ENCODE results near the gene IGSF8. TPM values are rescaled to one million over a fixed set of nuclear protein-coding genes. Genes with fewer than 3 reads are reported as not detected.
A peak's percentile ranks its signal among the peaks of the same experiment; 100 is the strongest.

IGSF8 gene
- total RNA-seq, 1 donor from 2014 or later = 21.6 TPM

GRCh38 chr1:160071289-160071688 lies 27.1 kb downstream of the IGSF8 start:
- no peaks in the 10 kb centered on the region for H3K9me3 ChIP-seq

GRCh38 chr1:160070243-160071163 lies 27.9 kb downstream of the IGSF8 start:
- Histone ChIP-seq H3K27me3 (no peaks in the 10 kb centered on the region), H3K27ac (no peak overlapping the region)

More at GRCh38 chr1:160071289-160071688, 27.1 kb downstream of the IGSF8 start:
- TF ChIP-seq POLR2AphosphoS5 (IDR thresholded peaks at IDR 0.05; ENCODE audit: insufficient read depth in 1 of 2, low read depth in 1 of 2) (no peak), CTCF (IDR thresholded peaks at IDR 0.05) (no peak), POLR2A (IDR thresholded peaks at IDR 0.05) (no peak)
- no peaks in the 10 kb centered on the region for H3K36me3 ChIP-seq
- intact Hi-C loops (cut with DNase I) = loop anchor here (5.0 kb wide), 1 partner anchor 1474 kb away; no protein-coding TSS in a partner anchor
- no peak overlapping the region for H3K27ac ChIP-seq
- no peak for DNase-seq (ENCODE audit: extremely low spot score in 2 of 2)
- no peaks in the 10 kb centered on the region for H3K27me3 ChIP-seq
- peaks cover 18% of the 10 kb centered on the region for H3K4me1 ChIP-seq
- no peak overlapping the region for H3K4me3 ChIP-seq

GRCh38 chr1:160069460-160070231 lies 28.8 kb downstream of the IGSF8 start, which contains the start of gene KCNJ10:
Gene KCNJ10, minus strand, starts transcription at chr1:160070160. Its CDS starts 27,628 bp downstream, at chr1:160042532.
- TF ChIP-seq CTCF (IDR thresholded peaks at IDR 0.05) (no peak), POLR2AphosphoS5 (IDR thresholded peaks at IDR 0.05; ENCODE audit: insufficient read depth in 1 of 2, low read depth in 1 of 2) (no peak), POLR2A (IDR thresholded peaks at IDR 0.05) (no peak)
- peak within 1 kb of the TSS; percentile 47 to 55 for H3K4me3 ChIP-seq
- H3K9me3 ChIP-seq = no peaks in the 10 kb centered on the region
- intact Hi-C loops (cut with DNase I) = loop anchor here (5.0 kb wide), 1 partner anchor 1472 kb away; no protein-coding TSS in a partner anchor
- H3K27ac ChIP-seq = no peak within 1 kb of the TSS
- DNase-seq (ENCODE audit: extremely low spot score in 2 of 2) = no peak
- peaks cover 18% of the 10 kb centered on the region for H3K4me1 ChIP-seq
- H3K27me3 ChIP-seq = no peaks in the 10 kb centered on the region
- H3K36me3 ChIP-seq = no peaks in the 10 kb centered on the region

More at GRCh38 chr1:160070243-160071163, 27.9 kb downstream of the IGSF8 start:
- H3K9me3 ChIP-seq = no peaks in the 10 kb centered on the region
- H3K4me3 ChIP-seq = peak overlapping the region; percentile 47 to 55
- DNase-seq (ENCODE audit: extremely low spot score in 2 of 2) = no peak
- TF ChIP-seq POLR2AphosphoS5 (IDR thresholded peaks at IDR 0.05; ENCODE audit: insufficient read depth in 1 of 2, low read depth in 1 of 2) (peak in 1 of 2 donors; percentile 41), POLR2A (IDR thresholded peaks at IDR 0.05) (no peak)
- H3K36me3 ChIP-seq = no peaks in the 10 kb centered on the region
- H3K4me1 ChIP-seq = peaks cover 18% of the 10 kb centered on the region
- intact Hi-C loops (cut with DNase I) = loop anchor here (5.0 kb wide), 1 partner anchor 1473 kb away; no protein-coding TSS in a partner anchor

GRCh38 chr1:160068225-160068624 lies 30.2 kb downstream of the IGSF8 start:
- no peak overlapping the region for H3K4me3 ChIP-seq
- H3K9me3 ChIP-seq = no peaks in the 10 kb centered on the region
- H3K27ac ChIP-seq = no peak overlapping the region
- peaks cover 18% of the 10 kb centered on the region for H3K4me1 ChIP-seq
- H3K36me3 ChIP-seq = no peaks in the 10 kb centered on the region
- intact Hi-C loops (cut with DNase I) = no loop called here
- DNase-seq (ENCODE audit: extremely low spot score in 2 of 2) = no peak
- TF ChIP-seq POLR2AphosphoS5 (IDR thresholded peaks at IDR 0.05; ENCODE audit: insufficient read depth in 1 of 2, low read depth in 1 of 2) (no peak), POLR2A (IDR thresholded peaks at IDR 0.05) (no peak), CTCF (IDR thresholded peaks at IDR 0.05) (no peak)
- no peaks in the 10 kb centered on the region for H3K27me3 ChIP-seq

All from vagina (tissue), 2 donors.